ENCODE data around the gene IGSF8.

The IGSF8 gene

GRCh38 chr1:160137216-160137862 lies 38.9 kb upstream of the IGSF8 start:
- Histone ChIP-seq H3K4me1 (no peaks in the 10 kb centered on the region), H3K36me3 (no peaks in the 10 kb centered on the region), H3K9me3 (no peaks in the 10 kb centered on the region), H3K27me3 (peaks cover 17% of the 10 kb centered on the region), H3K4me3 (ENCODE audit: low read depth, low read length) (no peak overlapping the region)
- DNase-seq: no peak
- TF ChIP-seq CTCF (IDR thresholded peaks at IDR 0.05; ENCODE audit: low read depth, low read length): no peak

GRCh38 chr1:160136926-160137200 lies 38.4 kb upstream of the IGSF8 start:
- H3K4me1 ChIP-seq: no peaks in the 10 kb centered on the region
- H3K4me3 ChIP-seq (ENCODE audit: low read depth, low read length): no peak overlapping the region
- no peak for DNase-seq
- H3K36me3 ChIP-seq: no peaks in the 10 kb centered on the region
- TF ChIP-seq CTCF (IDR thresholded peaks at IDR 0.05; ENCODE audit: low read depth, low read length): no peak
- peaks cover 14% of the 10 kb centered on the region for H3K27me3 ChIP-seq
- no peaks in the 10 kb centered on the region for H3K9me3 ChIP-seq

GRCh38 chr1:160136121-160136925 lies 37.9 kb upstream of the IGSF8 start:
- no peak for TF ChIP-seq CTCF (IDR thresholded peaks at IDR 0.05; ENCODE audit: low read depth, low read length)
- no peak for DNase-seq
- H3K36me3 ChIP-seq: no peaks in the 10 kb centered on the region

GRCh38 chr1:160134791-160135572 lies 36.6 kb upstream of the IGSF8 start:
- no peaks in the 10 kb centered on the region for H3K36me3 ChIP-seq
- no peaks in the 10 kb centered on the region for H3K9me3 ChIP-seq
- H3K4me3 ChIP-seq (ENCODE audit: low read depth, low read length): no peak overlapping the region
- no peaks in the 10 kb centered on the region for H3K4me1 ChIP-seq
- H3K27me3 ChIP-seq: peaks cover 17% of the 10 kb centered on the region
- DNase-seq: no peak
- no peak for TF ChIP-seq CTCF (IDR thresholded peaks at IDR 0.05; ENCODE audit: low read depth, low read length)

More at GRCh38 chr1:160136121-160136925, 37.9 kb upstream of the IGSF8 start:
- no peaks in the 10 kb centered on the region for H3K9me3 ChIP-seq
- H3K4me3 ChIP-seq (ENCODE audit: low read depth, low read length): no peak overlapping the region
- no peaks in the 10 kb centered on the region for H3K4me1 ChIP-seq
- H3K27me3 ChIP-seq: peaks cover 14% of the 10 kb centered on the region

- no peaks in the 10 kb centered on the region for H3K36me3 ChIP-seq
- no peak overlapping the region for H3K4me3 ChIP-seq (ENCODE audit: low read depth, low read length)
- no peaks in the 10 kb centered on the region for H3K9me3 ChIP-seq
- no peak for TF ChIP-seq CTCF (IDR thresholded peaks at IDR 0.05; ENCODE audit: low read depth, low read length)
- H3K27me3 ChIP-seq: peaks cover 17% of the 10 kb centered on the region
- no peak for DNase-seq
- H3K4me1 ChIP-seq: no peaks in the 10 kb centered on the region
These were observed 35.8 kb upstream of the IGSF8 start for GRCh38 chr1:160133990-160134770.

Data from BE2C (cell line).